ENCODE measurements around the gene TNN. TPM values are rescaled to one million over a fixed set of nuclear protein-coding genes. Genes with fewer than 3 reads are reported as not detected.

TNN gene
- total and polyA plus RNA-seq, 8 donors, result 0.38 to 2.5 (median 1.9) TPM; not detected in 1

DNA sequence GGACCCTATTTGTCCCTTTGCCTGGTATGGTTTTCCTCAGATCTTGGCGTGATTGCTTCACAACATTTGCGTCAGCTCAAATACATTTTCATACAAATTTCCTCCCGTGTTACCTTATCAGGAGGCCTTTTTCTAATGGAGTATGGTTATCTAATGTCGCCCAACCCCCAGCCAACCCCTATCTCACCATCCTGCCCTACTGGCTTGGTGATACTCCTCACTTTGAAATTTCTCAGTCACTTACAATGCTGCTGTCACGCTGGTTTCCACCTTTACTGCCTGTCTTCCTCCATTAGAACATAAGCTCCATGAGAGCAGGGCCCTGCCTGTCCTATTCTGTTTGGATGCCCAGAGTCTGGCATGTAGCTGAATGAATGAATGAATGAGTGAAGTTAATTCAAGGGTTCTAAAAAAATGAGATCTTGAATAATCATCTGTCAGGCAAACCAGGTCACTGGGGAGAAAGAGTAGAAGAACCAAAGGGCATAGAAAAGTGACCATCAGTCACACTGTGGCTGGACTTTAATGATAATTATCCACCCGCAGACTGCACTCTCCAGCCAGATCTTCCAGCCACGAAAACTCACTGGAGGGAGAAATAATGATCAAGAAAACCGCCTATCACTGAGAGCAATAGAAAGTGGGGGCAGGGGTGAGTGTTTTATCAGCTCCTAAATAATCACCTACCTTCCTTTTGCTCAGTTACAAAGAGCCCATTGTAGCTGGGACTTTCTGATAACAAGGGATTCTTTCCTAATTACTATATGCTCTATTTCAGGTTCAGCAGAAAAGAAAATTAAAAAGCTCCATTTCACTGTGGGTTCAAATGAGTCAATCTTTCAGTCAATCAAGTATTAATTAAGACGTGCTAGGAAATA, 103.6 kb downstream of the TNN start:
- peaks cover 0 to 52% of the 10 kb centered on the region in 2 donors for H3K36me3 ChIP-seq
- ATAC-seq, result no peak
- DNase-seq, result no peak
- peaks cover 0 to 30% of the 10 kb centered on the region in 2 donors for H3K4me1 ChIP-seq
- no peaks in the 10 kb centered on the region for H3K9me3 ChIP-seq
- intact Hi-C loops (cut with DNase I), result no loop called here
- no peaks in the 10 kb centered on the region for H3K27me3 ChIP-seq
- TF ChIP-seq CTCF (IDR thresholded peaks at IDR 0.05), result no peak
- peak overlapping the region in 1 of 2 donors; percentile 21 for H3K27ac ChIP-seq
- no peak overlapping the region for H3K4me3 ChIP-seq

DNA sequence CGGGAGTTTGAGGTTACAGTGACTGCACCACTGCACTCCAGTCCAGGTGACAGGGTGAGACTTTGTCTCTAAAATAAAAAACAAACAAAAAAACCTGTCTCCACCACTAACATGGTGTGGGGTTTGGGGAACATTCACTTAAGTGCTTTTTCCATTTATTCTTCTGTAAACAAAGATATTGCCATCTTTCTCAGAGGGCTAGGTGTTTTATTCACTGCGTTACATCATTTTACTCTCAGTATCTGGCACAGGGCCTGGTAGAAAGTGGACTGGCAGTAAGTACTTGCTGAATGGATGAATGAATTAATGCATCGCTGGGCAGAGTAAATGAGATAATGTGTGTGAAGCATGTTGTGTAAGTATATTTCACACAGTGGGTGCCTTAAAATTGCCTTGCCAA, 104.9 kb downstream of the TNN start:
- ATAC-seq (no peak), DNase-seq (no peak)
- no peak overlapping the region for H3K27ac ChIP-seq
- peaks cover 0 to 60% of the 10 kb centered on the region in 2 donors for H3K36me3 ChIP-seq
- H3K9me3 ChIP-seq, result no peaks in the 10 kb centered on the region
- intact Hi-C loops (cut with DNase I), result no loop called here
- TF ChIP-seq CTCF (IDR thresholded peaks at IDR 0.05), result no peak
- H3K4me1 ChIP-seq, result peaks cover 0 to 33% of the 10 kb centered on the region in 2 donors
- H3K27me3 ChIP-seq, result no peaks in the 10 kb centered on the region
- no peak overlapping the region for H3K4me3 ChIP-seq

- intact Hi-C loops (cut with DNase I), result no loop called here
- H3K4me3 ChIP-seq, result no peak overlapping the region
- no peak for DNase-seq
- H3K9me3 ChIP-seq, result no peaks in the 10 kb centered on the region
- H3K27ac ChIP-seq, result no peak overlapping the region
- peaks cover 0 to 40% of the 10 kb centered on the region in 2 donors for H3K4me1 ChIP-seq
- no peak for TF ChIP-seq CTCF (IDR thresholded peaks at IDR 0.05)
- no peak for ATAC-seq
- H3K36me3 ChIP-seq, result peaks cover 0 to 63% of the 10 kb centered on the region in 2 donors
- H3K27me3 ChIP-seq, result no peaks in the 10 kb centered on the region
Measured at GRCh38 chr1:175173531-175173930, 105.9 kb downstream of the TNN start.

GRCh38 chr1:175174309-175175102, 106.9 kb downstream of the TNN start:
- H3K27ac ChIP-seq, result peak overlapping the region in 1 of 2 donors; percentile 6
- DNase-seq (no peak), ATAC-seq (no peak)
- H3K27me3 ChIP-seq, result no peaks in the 10 kb centered on the region
- peaks cover 0 to 55% of the 10 kb centered on the region in 2 donors for H3K36me3 ChIP-seq
- H3K4me1 ChIP-seq, result peaks cover 0 to 42% of the 10 kb centered on the region in 2 donors
- H3K4me3 ChIP-seq, result no peak overlapping the region
- intact Hi-C loops (cut with DNase I), result no loop called here
- TF ChIP-seq CTCF (IDR thresholded peaks at IDR 0.05), result no peak
- H3K9me3 ChIP-seq, result no peaks in the 10 kb centered on the region

DNA sequence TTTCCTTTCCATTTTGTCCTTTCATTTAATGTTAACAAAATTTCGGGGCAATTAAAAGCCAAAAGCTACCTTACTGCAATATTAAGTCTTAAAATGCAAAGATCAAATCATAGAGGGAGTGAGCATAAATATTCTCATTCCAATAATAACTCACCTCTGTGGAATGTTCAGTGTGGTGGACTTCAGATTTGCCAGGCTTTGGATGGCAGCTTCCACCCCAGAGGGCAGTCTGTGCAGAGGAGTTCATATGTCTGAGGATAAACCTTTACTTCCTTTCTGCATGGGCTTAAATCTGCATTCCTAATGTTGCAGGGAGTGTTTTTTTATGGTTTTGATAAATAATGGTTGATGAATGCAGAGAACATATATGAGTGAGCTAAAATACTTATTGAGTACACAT, 108.6 kb downstream of the TNN start:
- DNase-seq (no peak), ATAC-seq (no peak)
- H3K27me3 ChIP-seq, result no peaks in the 10 kb centered on the region
- H3K9me3 ChIP-seq, result no peaks in the 10 kb centered on the region
- peaks cover 0 to 49% of the 10 kb centered on the region in 2 donors for H3K36me3 ChIP-seq
- no peak overlapping the region for H3K27ac ChIP-seq
- no peak overlapping the region for H3K4me3 ChIP-seq
- intact Hi-C loops (cut with DNase I), result no loop called here
- no peak for TF ChIP-seq CTCF (IDR thresholded peaks at IDR 0.05)
- peaks cover 0 to 45% of the 10 kb centered on the region in 2 donors for H3K4me1 ChIP-seq

Measured in left lung (tissue), 10 donors.